DMS153 (cell line): ENCODE data around the gene TTYH3.
A peak's percentile ranks its signal among the peaks of the same experiment; 100 is the strongest.
"Not testable (repeated sequence)": the region's sequence is repeated elsewhere in the genome, so short reads cannot be mapped to it uniquely, and the experiment has no call there.

Experiments
- DNase-seq: peaks from one replicate; lab custom pipeline; 2025; lab: John Stamatoyannopoulos, UW

TTYH3 gene

GRCh38 chr7:2665359-2665791 is 33.6 kb downstream of the TTYH3 start:
- DNase-seq = no peak

DNA sequence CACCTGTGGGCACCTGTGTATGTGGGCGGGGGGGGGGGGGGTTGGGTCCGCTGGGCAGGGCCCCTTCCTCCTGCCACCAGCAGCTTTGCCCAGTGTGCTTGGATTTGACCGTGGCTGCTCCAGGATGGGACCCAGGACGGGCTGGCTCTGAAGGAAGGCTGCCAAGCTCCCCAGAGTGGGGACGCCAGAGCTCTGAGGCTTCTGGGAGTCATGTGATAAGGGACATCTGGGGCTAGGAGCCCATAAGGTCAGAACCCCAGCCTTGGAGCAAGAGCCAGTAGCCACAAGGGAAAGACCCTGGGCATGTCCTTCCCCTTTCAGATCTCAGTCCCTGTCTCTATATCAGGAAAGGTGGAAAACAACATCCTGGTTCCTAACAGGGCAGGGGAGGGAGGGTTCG is 34.4 kb downstream of the TTYH3 start:
- no peak for DNase-seq

DNA sequence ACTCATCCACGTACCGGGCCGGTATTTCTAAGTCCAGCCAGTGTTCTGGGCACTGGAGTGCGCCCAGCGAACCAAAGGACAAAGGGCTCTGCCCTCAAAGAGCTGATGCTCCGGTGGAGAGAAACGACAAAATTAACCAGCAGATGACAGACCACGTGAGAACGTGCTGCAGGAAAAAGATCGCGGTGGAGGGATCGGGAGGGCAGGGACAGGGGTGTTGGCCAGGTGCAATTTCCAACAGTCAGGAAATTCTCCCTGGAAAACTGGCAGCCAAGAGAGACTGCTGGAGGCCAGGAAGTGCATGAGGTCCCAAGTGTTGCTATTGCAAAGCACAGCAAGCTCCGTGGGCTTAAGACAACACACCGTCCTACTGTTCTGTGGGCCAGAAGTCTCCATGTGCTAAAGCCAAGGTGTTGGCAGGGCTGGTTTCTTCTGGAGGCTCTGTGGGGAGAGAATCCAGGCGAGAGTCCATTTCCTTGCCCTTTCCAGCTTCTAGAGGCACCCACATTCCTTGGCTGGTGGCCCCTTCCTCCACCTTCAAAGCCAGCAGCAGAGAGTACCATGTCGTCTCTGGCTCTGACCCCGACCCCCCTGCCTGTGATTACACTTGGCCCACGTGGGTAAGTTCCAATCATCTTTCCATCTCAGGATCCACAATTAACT is 34.9 kb downstream of the TTYH3 start:
- DNase-seq = peak; percentile 44

- DNase-seq = no peak
Observed at GRCh38 chr7:2667843-2668242, 36.1 kb downstream of the TTYH3 start.

DNA sequence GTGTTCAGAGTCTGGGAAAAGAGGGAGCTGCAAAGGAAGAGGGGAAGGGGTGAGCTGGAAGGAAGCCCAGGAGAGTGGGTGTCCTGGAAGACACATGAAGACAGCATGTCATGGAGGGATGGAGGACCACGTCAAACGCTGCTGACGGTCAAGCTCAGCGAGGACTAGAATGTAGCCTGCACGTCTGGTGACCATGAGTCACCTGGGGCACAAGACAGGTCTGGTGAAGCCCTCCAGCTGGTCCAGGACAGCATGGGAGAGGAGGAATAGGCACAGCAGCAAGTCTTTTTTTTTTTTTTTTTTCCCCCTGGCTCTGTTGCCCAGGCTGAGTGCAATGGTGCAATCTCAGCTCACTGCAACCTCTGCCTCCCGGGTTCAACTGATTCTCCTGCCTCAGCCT is 36.6 kb downstream of the TTYH3 start:
- no peak for DNase-seq

DNA sequence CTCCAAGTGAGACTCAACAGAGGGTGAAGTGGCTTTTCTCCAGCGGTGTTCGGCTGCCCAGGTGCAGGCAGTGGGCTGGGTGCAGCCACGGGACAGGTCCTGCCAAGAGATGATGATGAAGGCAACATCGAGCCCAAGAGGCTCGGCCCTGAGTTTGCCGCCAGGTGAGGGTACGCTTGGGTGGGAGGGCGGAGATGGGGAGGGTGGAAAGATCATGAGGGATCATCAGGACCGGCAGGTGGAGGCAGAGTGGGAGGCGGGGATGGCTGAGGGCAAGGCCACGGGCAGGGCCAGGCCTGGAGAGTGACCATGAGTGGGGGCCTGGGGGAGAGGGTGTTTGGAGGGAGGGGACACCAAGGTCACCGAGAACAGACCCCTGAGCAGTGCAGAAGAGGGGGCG is 38.4 kb downstream of the TTYH3 start:
- DNase-seq = no peak

DNA sequence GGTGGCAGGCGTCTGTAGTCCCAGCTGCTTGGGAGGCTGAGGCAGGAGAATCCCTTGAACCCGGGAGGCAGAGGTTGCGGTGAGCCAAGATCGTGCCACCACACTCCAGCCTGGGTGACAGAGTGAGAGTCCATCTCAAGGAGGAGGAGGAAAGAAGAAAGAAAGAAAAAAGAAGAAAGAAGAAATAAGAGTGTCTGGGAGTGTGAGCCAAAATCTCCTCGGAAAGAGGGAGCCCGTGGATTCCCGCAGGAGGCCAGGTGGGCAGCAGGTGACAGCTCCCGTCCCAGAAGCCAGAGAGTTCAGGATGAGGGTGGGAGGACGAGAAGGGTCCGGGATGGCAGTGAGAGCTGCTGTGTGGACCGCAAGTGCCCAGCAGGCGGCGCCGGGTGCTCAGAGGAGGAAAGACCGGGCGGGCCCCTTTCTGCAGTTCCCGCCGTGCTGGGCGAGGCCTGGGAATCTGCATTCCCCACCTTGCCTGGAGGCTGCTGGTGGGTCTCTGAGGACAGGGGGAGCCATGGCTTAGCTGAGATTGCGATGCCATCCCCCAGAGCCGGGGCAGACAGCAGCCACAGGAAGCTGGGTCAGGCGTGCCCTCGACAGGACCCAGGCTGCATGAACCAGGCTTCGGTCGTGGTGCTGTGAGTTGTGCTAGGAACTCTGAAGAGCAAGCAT is 39.1 kb downstream of the TTYH3 start:
- DNase-seq = peak; percentile 75

DNA sequence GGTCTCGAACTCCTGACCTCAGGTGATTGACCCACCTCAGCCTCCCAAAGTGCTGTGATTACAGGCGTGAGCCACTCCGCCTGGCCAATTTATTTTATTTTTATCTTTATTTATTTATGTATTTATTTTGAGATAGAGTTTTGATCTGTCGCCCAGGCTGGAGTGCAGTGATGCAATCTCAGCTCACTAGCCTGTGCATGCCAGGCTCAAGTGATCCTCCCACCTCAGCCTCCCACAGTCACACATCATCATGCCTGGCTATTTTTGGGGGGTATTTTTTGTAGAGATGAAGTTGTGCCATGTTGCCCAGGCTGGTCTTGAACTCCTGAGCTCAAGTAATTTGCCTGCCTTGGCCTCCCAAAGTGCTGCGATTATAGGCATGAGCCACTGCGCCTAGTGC is 41.4 kb downstream of the TTYH3 start:
- not testable (repeated sequence) for DNase-seq

DNA sequence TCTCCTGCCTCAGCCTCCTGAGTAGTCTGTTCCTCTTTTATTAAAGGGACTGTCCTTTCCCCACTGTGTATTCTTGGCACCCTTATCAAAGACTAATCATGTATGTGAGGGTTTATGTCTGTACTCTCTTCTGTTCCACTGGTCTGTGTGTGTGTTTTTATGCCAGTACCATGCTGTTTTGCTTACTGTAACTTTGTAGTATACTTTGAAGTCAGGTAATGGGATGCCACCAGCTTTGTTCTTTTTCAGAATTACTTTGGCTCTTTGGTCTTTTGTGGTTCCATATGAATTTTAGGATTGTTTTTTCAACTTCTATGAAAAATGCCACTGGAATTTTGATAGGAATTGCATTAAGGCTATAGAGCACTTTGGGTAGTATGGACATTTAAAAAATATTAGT is 42.1 kb downstream of the TTYH3 start:
- DNase-seq = no peak

DNA sequence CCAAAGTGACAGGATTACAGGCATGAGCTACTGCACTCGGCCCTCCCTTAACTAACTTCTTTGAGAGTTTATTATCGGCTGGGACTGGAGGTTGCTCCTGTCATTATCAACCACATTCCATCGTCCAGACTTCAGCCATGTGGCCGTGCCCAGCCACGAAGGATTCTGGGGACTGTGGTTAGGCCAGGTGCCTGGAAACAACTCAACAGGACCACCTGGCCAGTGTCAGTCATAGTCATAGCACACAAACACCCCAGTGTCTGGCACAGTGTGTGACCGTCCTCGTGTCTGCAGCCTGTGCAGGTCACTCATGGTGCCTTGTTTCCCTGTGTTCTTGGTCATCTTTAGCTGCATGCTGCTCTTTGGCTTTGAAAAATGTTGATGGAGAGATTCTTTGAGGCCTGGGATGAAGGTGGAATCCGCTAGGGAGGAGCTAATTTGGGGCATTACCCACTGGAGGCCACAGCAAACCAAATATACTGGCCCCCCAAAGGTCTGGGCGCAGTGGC is 43.5 kb downstream of the TTYH3 start:
- DNase-seq = no peak

DNA sequence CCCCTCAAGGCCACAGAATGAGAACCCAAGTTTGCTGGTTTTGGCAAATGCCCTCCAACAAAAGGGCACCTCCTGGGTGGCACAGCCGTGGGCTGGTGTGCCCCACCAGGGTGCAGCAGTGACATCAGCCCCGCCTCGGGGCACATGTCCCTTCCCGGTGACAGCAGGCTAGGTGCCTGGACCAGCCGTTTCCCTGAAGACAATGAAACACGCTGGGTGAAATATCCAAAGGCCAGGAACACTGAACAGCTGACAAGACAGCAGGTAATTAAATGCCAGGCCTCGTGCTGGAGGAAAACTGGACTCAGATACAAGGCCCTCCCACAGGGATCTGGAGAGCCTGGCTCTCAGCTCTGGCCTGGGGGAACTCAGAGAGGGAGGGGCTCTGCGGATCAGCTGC is 44.8 kb downstream of the TTYH3 start:
- not testable (repeated sequence) for DNase-seq

DNA sequence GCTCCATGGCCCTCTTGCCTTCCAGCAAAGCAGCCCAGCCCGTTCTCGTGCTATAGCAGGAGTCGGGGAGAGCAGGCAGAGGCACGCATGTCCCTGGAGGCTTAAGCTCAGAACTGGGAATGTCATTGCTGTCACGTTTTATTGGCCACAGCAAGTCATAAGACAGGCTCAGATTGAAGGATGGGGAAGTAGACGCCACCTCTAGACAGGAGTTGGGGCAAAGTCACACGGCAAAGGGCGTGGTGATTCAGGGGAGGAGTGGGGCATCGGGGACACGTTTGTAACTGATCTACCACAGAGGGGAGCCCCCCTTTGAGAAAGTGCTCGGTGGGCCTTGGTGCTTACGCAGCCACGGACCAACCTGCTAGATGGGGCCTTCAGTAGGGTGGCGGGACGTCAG is 46.7 kb downstream of the TTYH3 start:
- DNase-seq = not testable (repeated sequence)

GRCh38 chr7:2679135-2680127 is 47.6 kb downstream of the TTYH3 start:
- not testable (repeated sequence) for DNase-seq

GRCh38 chr7:2680256-2680655 is 48.5 kb downstream of the TTYH3 start:
- DNase-seq = no peak

DNA sequence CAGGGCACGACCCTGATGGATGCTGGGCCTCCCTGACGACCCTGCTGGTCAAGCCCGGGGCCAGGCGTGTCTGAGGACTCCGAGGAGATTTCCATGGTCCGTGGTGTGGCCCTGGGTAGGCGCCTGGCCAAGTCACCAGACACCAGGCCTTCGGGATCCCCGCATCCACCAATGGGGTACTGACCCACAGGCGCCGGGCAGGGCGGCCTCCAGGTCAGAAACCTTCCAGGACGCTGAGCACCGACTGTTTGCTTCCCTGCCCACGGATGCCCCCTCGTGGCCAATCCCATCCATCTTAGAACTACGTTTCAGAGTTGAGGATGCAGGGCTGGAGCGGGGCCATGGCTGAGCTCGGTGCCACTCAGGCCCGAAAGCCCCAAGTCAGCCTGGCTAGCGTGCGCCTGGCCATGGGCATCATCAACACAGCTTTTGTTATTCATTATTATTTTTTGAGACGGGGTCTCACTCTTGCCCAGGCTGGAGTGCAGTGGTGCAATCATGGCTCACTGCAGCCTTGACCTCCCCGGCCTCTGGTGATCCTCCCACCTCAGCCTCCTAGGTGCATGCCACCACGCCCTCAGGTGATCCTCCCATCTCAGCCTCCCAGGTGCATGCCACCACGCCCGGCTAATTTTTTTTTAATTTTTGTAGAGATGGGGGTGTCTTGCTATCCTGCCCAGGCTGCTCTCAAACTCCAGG is 49.2 kb downstream of the TTYH3 start:
- DNase-seq = peak; percentile 55

GRCh38 chr7:2681929-2682799 is 50.4 kb downstream of the TTYH3 start:
- DNase-seq = no peak

DNA sequence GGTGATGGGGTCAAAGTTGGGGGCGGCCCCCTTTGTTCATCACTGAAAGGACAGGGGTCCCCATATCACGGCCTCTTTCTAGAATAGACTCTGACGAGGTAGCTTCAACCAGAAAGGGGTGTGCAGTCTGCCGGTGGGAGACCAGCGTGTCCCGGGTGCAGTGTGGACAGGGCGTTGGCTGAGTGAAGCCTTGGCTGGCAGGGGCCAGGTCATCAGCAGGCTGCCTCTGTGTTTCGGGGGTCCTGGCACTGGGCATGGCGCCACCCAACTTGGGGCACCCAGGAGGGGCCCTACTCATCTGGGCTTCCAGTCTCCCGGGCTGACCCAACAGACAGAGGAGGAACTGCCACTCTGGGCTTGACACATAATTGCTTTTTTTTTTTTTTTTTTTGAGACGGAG is 52.7 kb downstream of the TTYH3 start:
- DNase-seq = no peak

DNA sequence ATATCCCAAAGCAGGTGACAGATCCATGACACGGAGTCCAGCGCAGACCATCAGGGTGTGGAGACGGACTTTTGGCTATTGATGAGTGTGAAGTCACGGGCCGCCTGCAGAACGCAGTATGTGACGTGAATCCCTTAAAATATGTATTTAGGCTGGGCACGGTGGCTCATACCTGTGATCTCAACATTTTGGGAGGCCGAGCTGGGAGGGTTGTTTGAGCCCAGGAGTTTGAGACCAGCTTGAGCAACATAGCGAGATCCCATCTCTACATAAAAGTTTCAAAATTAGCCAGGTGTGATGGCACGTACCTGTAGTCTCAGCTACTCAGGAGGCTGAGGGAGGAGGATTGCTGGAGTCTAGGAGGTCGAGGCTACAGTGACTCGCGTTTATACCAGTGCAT is 54.3 kb downstream of the TTYH3 start:
- DNase-seq = no peak

DNA sequence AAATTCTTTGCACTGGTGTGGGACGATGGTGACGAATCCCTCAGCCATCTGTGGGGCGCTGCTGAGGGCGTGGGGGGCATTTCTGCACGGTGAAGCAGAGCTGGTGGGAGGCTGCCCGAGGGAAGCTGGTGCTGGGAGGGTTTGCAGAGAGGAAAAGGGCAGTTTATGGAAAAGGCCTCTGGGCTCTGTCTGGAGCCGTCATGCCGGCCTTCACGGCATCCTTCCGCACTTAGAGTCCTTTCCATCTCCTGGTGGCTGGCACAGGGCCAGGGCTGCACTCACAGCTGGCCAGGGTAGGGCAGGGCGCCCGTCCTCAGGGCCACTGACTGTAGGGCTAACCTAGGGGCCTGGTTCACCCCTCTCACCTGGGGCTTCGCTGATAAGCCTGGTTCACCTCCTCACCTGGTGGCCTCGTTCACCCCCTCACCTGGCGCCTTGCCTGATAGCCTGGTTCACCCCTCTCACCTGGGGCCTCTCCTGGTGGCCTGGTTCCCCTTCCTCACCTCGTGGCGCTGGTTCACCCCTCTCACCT is 55.6 kb downstream of the TTYH3 start:
- peak; percentile 83 for DNase-seq

DNA sequence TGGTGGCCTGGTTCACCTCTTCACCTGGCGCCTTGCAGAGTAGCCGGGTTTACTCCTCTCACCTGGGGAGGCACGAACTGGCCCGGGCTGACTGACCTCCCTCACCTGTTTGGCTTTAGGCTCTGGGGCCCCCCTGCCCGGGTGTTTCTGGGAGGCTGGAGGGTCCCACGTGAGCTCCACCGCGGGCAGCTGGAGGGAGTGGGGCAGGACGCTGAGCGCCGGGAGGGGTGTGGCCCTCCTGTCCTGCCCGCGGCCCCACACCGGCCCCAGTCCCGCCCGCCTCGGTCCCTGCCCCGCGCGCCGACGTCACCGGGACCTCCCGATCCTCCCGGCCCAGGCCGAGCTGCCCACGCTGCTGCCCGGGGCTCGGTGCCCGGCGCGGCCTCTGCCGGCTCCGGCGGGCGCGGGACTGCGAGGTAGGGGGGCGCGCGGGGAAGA is 56.1 kb downstream of the TTYH3 start, which contains the start of gene AMZ1:
Gene AMZ1, plus strand, starts transcription at position 322 of the 438 bp plus-strand sequence. CDS start 12,250 bp downstream, outside the sequence.
- DNase-seq = no peak
